Hematopoietic multipotent progenitor cell treated with erythropoietin and hydrocortisone succinate and interleukin-3 and kit ligand, for 8 days (in vitro differentiated cells): ENCODE data around the gene THRAP3.

Source experiments
- DNase-seq: peaks from one replicate; pipeline ENCODE4 v3.0.0-alpha.2; 2015

THRAP3 gene

DNA sequence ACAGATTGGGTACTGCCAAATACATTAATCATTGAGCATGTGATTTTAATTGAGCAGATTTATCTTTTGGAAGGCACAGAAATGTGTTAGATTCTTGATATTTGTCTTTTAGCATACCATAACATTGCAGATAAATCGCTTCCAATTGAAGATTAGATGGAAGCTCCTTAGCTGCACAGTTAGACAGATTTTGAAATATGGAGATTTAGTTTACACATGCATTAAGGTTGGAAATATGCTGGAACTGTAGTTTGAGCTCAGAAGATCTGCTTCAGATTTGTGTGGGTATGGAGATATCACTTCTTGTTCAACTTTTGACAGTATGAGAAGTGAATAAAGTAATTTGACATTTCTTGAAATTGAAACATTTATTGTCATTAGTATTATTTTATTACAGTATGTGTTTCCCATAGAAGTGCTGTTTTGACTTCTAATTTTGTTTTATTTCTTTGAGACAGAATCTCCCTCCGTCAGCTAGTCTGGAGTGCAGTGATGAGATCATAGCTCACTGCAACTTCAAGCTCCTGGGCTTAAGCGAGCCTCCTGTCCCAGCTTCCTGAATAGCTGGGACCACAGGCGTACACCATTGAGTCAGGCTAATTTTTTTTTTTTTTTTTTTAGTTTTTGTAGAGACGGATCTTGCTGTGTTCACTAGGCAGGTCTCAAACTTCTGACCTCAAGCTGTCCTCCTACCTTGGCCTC lies 29.1 kb downstream of the THRAP3 start:
- DNase-seq = no peak

DNA sequence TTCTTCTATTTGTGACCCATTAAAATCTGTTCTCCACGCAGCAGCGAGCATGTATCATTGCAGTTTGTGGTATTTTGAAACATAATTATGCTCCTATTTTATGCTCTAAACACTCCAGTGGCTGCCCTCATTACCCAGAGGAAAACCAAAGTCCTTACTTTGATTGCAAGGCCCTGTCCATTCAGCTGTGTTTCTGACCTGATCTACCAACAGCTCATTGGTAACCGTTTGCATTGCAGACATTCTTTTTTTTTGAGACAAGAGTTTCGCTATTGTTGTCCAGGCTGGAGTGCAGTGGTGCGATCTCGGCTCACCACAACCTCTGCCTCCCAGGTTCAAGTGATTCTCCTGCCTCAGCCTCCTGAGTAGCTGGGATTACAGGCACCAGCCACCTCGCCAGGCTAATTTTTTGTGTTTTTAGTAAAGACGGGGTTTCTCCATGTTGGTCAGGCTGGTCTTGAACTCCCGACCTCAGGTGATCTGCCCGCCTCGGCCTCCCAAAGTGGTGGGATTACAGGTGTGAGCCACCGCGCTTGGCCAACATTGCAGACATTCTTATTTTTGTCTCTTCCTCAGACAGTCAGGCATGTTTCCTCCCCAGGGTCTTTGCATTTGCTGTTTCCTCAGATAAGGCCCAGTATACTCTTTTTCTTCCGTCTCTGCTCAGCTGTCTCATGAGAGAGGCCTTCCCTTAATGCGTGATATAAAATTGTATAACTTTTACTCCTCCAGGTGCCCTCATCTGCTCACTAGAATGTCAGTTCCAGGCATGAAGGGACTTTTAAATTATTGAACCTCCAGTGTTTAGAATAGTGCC lies 32.5 kb downstream of the THRAP3 start:
- DNase-seq = no peak

DNA sequence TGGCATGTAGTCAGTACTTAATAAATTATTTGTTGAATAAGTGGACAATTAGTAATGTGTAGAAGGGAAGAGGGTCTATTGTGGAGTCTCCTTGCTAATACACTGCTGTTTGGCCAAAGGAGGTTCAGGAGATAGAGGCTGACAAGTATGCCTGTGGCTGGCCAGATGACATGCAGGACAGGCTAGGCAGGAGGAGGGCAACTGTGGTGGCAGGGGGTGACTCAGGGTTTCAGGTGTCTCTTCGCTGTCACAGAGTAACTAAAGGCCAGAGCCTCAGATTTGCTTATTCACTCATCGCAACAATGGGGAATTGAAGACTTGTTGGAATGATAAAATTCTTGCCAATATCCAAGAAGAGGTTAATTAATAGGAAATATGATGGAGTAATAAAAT lies 33.1 kb downstream of the THRAP3 start:
- DNase-seq = no peak

- DNase-seq = no peak
These were observed 34.7 kb downstream of the THRAP3 start for GRCh38 chr1:36258960-36259344.

DNA sequence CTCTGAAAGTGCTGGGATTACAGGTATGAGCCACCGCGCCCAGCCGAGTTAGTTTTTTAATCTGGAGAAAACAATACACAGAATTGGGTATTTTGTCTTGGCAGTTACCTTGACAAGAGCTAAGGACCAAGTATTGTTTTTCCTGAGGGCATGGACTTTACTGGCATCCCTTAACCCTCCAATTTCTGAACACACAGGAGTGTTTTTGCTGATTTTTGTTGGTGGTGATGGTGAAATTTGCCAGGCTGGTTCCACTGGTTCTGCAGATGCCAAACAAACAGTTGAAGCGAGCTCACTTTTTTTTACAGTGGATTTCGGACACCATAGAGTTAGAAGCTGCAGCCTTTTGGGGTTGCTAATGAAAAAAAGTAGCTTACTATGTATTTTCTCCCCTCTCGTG lies 44.7 kb downstream of the THRAP3 start:
- DNase-seq = no peak

- no peak for DNase-seq
These were observed 45.2 kb downstream of the THRAP3 start for GRCh38 chr1:36269408-36269838.

GRCh38 chr1:36273024-36273423 lies 48.8 kb downstream of the THRAP3 start:
- peak; percentile 74 for DNase-seq

DNA sequence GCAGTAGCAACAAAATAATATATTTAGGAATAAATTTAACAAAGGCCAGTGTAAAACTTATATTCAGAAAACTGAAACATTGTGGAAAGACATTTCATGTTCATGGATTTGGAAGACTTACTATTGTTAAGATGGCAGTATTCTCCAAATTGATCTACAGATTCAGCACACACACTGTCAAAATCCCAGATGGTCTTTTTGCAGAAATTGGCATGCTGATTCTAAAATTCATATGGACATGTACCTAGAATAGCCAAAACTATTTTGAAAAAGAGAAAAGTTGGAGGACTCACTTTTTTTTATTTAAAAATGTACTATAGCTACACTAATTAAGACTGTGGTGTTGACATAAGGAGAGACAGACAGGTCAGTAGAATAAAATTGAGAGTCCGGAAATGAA lies 50.0 kb downstream of the THRAP3 start:
- no peak for DNase-seq

- DNase-seq = no peak
These were observed 52.4 kb downstream of the THRAP3 start for GRCh38 chr1:36276688-36277087.

- no peak for DNase-seq
These were observed 55.0 kb downstream of the THRAP3 start for GRCh38 chr1:36279110-36279788.

DNA sequence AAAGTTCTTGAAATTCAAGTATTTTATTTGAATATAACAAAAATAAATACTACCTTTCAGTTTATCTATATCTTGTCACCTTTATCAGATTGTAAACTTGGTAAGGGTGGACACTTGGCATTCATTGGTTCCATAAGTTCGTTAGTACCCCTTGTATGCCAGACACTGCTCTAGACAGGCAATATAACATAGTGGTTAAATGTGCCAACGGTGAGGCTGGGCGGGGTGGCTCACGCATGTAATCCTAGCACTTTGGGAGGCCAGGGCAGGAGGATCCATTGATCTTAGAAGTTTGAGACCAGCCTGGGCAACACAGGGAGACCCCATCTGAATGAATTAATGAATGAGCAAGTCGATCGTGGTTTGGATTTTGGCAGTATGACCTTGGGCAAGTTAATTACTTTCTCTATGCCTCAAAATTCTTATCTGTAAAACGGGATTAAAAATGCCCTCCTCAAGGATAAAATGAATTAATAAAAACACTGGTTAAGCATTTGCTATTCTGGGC lies 55.6 kb downstream of the THRAP3 start:
- DNase-seq = no peak

GRCh38 chr1:36284061-36284460 lies 59.8 kb downstream of the THRAP3 start:
- no peak for DNase-seq

GRCh38 chr1:36284517-36284916 lies 60.3 kb downstream of the THRAP3 start:
- DNase-seq = no peak

GRCh38 chr1:36285443-36286101 lies 61.3 kb downstream of the THRAP3 start:
- peak; percentile 92 for DNase-seq

DNA sequence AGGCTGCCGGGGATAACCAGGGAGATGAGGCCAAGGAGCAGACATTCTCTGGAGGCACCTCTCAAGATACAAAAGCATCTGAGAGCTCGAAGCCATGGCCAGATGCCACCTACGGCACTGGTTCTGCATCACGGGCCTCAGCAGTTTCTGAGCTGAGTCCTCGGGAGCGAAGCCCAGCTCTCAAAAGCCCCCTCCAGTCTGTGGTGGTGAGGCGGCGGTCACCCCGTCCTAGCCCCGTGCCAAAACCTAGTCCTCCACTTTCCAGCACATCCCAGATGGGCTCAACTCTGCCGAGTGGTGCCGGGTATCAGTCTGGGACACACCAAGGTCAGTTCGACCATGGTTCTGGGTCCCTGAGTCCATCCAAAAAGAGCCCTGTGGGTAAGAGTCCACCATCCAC lies 62.6 kb downstream of the THRAP3 start:
- DNase-seq = no peak

DNA sequence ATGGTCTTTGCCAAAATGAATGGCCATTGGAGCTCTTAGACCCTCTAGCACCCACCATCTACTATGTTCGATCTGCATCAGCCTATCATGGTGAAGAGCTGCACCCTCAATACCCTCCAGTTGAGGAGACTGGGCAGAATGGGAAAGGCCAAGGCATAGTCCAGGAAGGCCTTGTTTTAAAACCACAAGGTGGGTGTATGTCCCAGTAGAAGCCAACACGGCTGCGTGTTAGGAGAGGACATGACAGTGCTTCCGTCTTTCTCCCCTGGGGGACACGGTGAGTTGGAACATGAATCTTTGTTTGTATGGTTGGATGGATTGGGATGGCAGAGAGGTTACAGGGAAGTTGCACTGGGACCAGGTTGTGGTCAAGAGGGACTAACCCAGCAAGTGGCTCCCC lies 63.4 kb downstream of the THRAP3 start:
- no peak for DNase-seq

GRCh38 chr1:36295390-36295789 lies 71.1 kb downstream of the THRAP3 start:
- DNase-seq = no peak

DNA sequence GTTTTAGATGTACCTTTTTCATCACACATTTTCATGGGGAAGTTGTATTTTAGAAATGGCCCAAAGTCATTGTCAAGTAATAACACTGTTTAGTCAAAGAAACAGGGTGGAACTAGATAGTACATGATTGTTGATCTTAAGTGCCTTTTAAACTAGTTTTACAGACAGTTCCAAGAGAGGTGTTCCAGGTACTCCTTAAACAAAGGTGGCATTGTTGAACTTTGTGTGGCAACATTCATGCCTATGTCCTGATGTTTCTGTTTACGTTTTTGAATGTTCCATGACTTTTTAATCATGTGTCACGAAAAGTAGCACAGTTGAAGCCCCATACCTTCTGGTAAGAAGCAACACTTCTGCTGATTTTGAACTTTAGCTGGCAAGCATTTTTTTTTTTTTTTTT lies 72.8 kb downstream of the THRAP3 start:
- no peak for DNase-seq

GRCh38 chr1:36298640-36299039 lies 74.4 kb downstream of the THRAP3 start:
- no peak for DNase-seq

GRCh38 chr1:36300526-36300925 lies 76.3 kb downstream of the THRAP3 start:
- no peak for DNase-seq

DNA sequence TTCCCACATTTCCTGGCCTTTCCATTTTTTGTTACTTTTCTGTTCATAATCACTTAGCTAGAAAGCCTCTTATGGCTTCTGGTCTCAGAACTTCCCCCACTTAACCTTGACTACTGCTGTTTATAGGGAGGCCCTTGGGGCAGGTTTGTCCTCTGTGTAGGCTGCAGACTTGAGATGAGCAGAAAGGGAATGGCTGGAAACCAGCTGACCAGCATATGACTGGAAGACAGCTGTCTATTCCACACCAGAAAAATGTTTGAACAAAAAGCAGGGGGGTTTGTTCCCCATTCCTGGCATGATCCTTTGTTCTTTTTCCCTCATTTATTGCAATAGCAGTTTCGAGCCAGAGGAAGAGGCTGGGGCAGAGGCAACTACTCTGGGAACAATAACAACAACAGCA lies 77.0 kb downstream of the THRAP3 start:
- DNase-seq = no peak

DNA sequence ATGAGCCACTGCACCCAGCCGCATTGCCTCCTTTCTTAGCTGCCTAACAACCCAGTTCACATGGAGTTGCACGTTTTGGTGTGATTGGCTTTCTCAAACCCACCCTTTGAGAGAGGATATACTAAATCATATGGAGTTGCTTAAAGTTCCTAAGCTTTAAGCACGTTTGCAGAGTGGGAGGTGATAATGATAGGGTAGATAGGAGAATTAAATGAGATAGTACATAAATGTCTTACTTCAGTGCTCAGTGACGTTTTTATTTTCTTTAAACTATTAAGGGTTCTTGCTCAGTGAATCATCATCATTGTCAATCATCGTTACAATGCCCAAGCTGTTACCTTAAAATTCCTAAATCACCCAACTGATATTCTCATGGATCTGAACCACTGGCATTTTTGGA lies 79.0 kb downstream of the THRAP3 start:
- DNase-seq = no peak
